Gastrocnemius medialis (tissue), 4 donors: Measurements from ENCODE around the gene TMEM272. TPM values are rescaled to one million over a fixed set of nuclear protein-coding genes. Genes with fewer than 3 reads are reported as not detected.

ENCODE experiments used
- ATAC-seq, 2 donors: fragments of 150-250 bp; one replicate each; pipeline ENCODE4 v1.9.1; 2016
- DNase-seq, 2 donors: peaks; one replicate each; pipeline ENCODE4 v3.0.0-alpha.2; 2019
- H3K27ac ChIP-seq, 4 donors: fragments of 200-600 bp; sonication (generic); 1 replicate in 1 of 4; 2 replicates in 3 of 4; pipeline ENCODE4 v1.5.1; 2016 to 2018; ENCODE audit warnings: mild to moderate bottlenecking in 2 of 4, moderate library complexity in 1 of 4
- H3K27me3 ChIP-seq, 3 donors: fragments of 200-600 bp; sonication (generic) in 2 of 3; 1 replicate in 1 of 3; 2 replicates in 2 of 3; pipeline versions ENCODE4 v1.5.1 to v1.6.0; 2016 to 2019; ENCODE audit warnings: mild to moderate bottlenecking in 1 of 3, moderate library complexity in 1 of 3
- H3K36me3 ChIP-seq, 2 donors: fragments of 200-600 bp; sonication (generic) in 1 of 2; one replicate each; pipeline ENCODE4 v1.5.1; 2017 to 2018
- H3K4me1 ChIP-seq, 2 donors: fragments of 200-600 bp; sonication (generic) in 1 of 2; one replicate each; pipeline ENCODE4 v1.5.1; 2016 to 2017; ENCODE audit warnings: mild to moderate bottlenecking in 2 of 2
- H3K4me3 ChIP-seq, 4 donors: fragments of 200-600 bp; sonication (generic) in 3 of 4; 1 replicate in 1 of 4; 2 replicates in 3 of 4; pipeline ENCODE4 v1.5.1; 2016 to 2019; ENCODE audit warnings: mild to moderate bottlenecking in 2 of 4
- H3K9me3 ChIP-seq, 3 donors: fragments of 200-600 bp; sonication (generic) in 2 of 3; 1 replicate in 1 of 3; 2 replicates in 2 of 3; pipeline ENCODE4 v1.5.1; 2016 to 2019
- POLR2A ChIP-seq, 2 donors: fragments of 450-650 bp; IDR thresholded peaks; one replicate each; pipeline ENCODE4 v1.6.1; 2017; ENCODE audit warnings: antibody characterized with exemption in 2 of 2, mild to moderate bottlenecking in 2 of 2, moderate library complexity in 2 of 2
- in situ Hi-C, 4 donors: fragments of 200-750 bp; cut with MboI; loops; one replicate each; pipeline versions ENCODE4 v1.15.0 to v1.8.0; 2017; ENCODE audit warnings: low sequenced_read_pairs in 4 of 4
- intact Hi-C: fragments of 100-400 bp; cut with DNase I; formaldehyde crosslinking; loops from one replicate; pipeline ENCODE4 v1.15.1; 2023; ENCODE audit warnings: low total_unique reads
- total RNA-seq, 4 donors: library from RNA; depleted of rRNA; stranded (reverse); fragments of >200 nt; gene quantifications; one replicate each; pipeline versions ENCODE4 v1.1.0 to v1.2.3, GENCODE V29; 2016
- TF ChIP-seq, protein P1 (sequence below), 5 experiments: fragments of 450-650 bp in 3 of 5; fragments of 200-600 bp in 2 of 5; sonication (generic) in 2 of 5; IDR thresholded peaks in 4 of 5; conservative IDR thresholded peaks in 1 of 5; 1 replicate in 4 of 5; 2 replicates in 1 of 5; pipeline ENCODE4 v1.5.1; 2016 to 2019; ENCODE audit warnings: antibody characterized with exemption in 5 of 5, mild to moderate bottlenecking in 3 of 5, moderate library complexity in 3 of 5

Gene TMEM272
- total RNA-seq, 4 donors from 2014 or later = 0.20 to 0.41 (median 0.27) TPM; not detected in 1

DNA sequence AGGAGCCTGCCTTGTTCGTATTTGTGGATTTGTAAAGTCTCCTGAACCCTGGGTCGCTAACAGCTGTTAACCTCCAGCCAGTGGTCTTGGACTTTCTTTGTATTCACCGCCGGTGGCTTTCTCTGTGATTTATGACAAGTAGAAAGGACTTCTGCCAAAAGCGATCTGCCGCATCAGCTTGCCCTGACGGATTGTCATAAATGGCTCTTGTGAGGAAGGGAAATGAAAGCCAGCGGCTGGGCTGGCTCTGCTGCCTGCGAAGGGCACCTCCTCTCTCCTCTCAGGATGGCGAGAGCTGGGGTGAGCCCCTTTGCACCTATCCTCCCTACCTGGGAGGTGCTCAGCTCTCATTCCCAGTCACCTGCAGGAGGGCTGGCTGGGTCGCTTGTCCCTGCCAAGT is 66.6 kb downstream of the TMEM272 start:
- in situ Hi-C loops (no loop called here), intact Hi-C loops (no loop called here)
- H3K9me3 ChIP-seq = no peaks in the 10 kb centered on the region
- H3K27me3 ChIP-seq = no peaks in the 10 kb centered on the region
- peaks cover 0 to 4% of the 10 kb centered on the region in 2 donors for H3K4me1 ChIP-seq
- H3K4me3 ChIP-seq = no peak overlapping the region
- peaks cover 0 to 4% of the 10 kb centered on the region in 2 donors for H3K36me3 ChIP-seq
- no peak for DNase-seq
- TF ChIP-seq, protein P1, sequence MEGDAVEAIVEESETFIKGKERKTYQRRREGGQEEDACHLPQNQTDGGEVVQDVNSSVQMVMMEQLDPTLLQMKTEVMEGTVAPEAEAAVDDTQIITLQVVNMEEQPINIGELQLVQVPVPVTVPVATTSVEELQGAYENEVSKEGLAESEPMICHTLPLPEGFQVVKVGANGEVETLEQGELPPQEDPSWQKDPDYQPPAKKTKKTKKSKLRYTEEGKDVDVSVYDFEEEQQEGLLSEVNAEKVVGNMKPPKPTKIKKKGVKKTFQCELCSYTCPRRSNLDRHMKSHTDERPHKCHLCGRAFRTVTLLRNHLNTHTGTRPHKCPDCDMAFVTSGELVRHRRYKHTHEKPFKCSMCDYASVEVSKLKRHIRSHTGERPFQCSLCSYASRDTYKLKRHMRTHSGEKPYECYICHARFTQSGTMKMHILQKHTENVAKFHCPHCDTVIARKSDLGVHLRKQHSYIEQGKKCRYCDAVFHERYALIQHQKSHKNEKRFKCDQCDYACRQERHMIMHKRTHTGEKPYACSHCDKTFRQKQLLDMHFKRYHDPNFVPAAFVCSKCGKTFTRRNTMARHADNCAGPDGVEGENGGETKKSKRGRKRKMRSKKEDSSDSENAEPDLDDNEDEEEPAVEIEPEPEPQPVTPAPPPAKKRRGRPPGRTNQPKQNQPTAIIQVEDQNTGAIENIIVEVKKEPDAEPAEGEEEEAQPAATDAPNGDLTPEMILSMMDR (IDR thresholded peaks at IDR 0.05 in 4 of 5, conservative IDR thresholded peaks at IDR 0.05 in 1 of 5) = no peak
- no peak for TF ChIP-seq POLR2A (IDR thresholded peaks at IDR 0.05)
- no peak overlapping the region for H3K27ac ChIP-seq
- no peak for ATAC-seq

DNA sequence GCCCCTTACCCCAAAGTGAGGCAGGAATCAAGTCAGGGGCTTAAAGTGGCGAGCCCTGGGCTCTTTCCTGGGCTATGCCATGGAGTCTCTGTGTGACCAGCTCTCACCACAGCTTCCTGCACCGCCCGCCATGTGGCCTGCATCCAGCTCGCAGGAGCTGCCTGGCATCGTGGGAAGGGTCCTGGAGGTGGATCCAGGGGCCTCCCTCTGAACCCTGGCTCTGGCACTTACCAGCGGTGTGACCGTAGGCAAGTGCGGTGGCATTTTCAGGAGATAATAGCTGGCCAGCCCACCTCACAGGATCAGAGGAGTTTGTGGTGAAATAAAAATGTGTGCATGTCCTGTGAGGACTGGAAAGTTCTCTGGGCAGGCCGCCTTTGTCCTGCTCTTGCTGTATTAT is 67.1 kb downstream of the TMEM272 start:
- in situ Hi-C loops (no loop called here), intact Hi-C loops (no loop called here)
- DNase-seq = no peak
- H3K9me3 ChIP-seq = no peaks in the 10 kb centered on the region
- TF ChIP-seq, protein P1 (IDR thresholded peaks at IDR 0.05 in 4 of 5, conservative IDR thresholded peaks at IDR 0.05 in 1 of 5) = no peak
- TF ChIP-seq POLR2A (IDR thresholded peaks at IDR 0.05) = no peak
- peaks cover 0 to 4% of the 10 kb centered on the region in 2 donors for H3K36me3 ChIP-seq
- no peaks in the 10 kb centered on the region for H3K27me3 ChIP-seq
- ATAC-seq = no peak
- H3K27ac ChIP-seq = no peak overlapping the region
- H3K4me3 ChIP-seq = no peak overlapping the region
- peaks cover 0 to 4% of the 10 kb centered on the region in 2 donors for H3K4me1 ChIP-seq

- no peak for TF ChIP-seq POLR2A (IDR thresholded peaks at IDR 0.05)
- TF ChIP-seq, protein P1 (IDR thresholded peaks at IDR 0.05 in 4 of 5, conservative IDR thresholded peaks at IDR 0.05 in 1 of 5) = no peak
- Histone ChIP-seq H3K4me3 (no peak overlapping the region), H3K27me3 (no peaks in the 10 kb centered on the region), H3K4me1 (peaks cover 0 to 4% of the 10 kb centered on the region in 2 donors), H3K36me3 (peaks cover 0 to 4% of the 10 kb centered on the region in 2 donors), H3K9me3 (no peaks in the 10 kb centered on the region), H3K27ac (no peak overlapping the region)
- ATAC-seq (no peak), DNase-seq (no peak)
- in situ Hi-C loops = no loop called here
- intact Hi-C loops = no loop called here
These were observed 68.8 kb downstream of the TMEM272 start for GRCh38 chr13:51776179-51776578.

- TF ChIP-seq, protein P1 (IDR thresholded peaks at IDR 0.05 in 4 of 5, conservative IDR thresholded peaks at IDR 0.05 in 1 of 5) = no peak
- TF ChIP-seq POLR2A (IDR thresholded peaks at IDR 0.05) = no peak
- Histone ChIP-seq H3K27ac (no peak overlapping the region), H3K4me1 (peaks cover 15 to 17% of the 10 kb centered on the region in 2 donors), H3K4me3 (no peak overlapping the region), H3K27me3 (no peaks in the 10 kb centered on the region), H3K36me3 (peaks cover 0 to 4% of the 10 kb centered on the region in 2 donors), H3K9me3 (no peaks in the 10 kb centered on the region)
- intact Hi-C loops (no loop called here), in situ Hi-C loops (no loop called here)
- DNase-seq (no peak), ATAC-seq (no peak)
These were observed 71.5 kb downstream of the TMEM272 start for GRCh38 chr13:51773515-51773914.

DNA sequence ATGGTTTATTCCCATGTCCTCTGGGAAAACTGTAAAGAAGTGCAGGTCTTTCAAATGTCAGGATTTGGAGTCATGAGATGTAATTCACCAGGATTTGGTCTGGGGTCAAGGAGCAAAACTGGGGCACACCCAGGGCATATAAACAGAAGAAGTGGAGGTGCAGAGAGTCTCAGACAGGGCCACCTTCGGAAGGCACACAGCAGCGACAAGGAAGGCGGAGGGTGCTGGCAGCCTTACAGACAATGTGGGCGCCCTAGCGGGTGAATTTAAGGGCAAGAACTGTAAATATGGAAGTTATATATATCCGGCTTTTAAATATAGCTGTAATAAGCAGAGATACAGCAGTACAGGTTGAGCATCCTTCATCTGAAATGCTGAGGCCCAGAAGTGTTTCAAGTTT is 72.2 kb downstream of the TMEM272 start:
- DNase-seq = no peak
- TF ChIP-seq, protein P1 (IDR thresholded peaks at IDR 0.05 in 4 of 5, conservative IDR thresholded peaks at IDR 0.05 in 1 of 5) = no peak
- TF ChIP-seq POLR2A (IDR thresholded peaks at IDR 0.05) = no peak
- in situ Hi-C loops (no loop called here), intact Hi-C loops (no loop called here)
- Histone ChIP-seq H3K27ac (no peak overlapping the region), H3K4me1 (peaks cover 11 to 17% of the 10 kb centered on the region in 2 donors), H3K36me3 (peaks cover 0 to 4% of the 10 kb centered on the region in 2 donors), H3K27me3 (no peaks in the 10 kb centered on the region), H3K4me3 (no peak overlapping the region), H3K9me3 (no peaks in the 10 kb centered on the region)
- no peak for ATAC-seq
